Measurements from ENCODE around the gene PRXL2A.

The PRXL2A gene

DNA sequence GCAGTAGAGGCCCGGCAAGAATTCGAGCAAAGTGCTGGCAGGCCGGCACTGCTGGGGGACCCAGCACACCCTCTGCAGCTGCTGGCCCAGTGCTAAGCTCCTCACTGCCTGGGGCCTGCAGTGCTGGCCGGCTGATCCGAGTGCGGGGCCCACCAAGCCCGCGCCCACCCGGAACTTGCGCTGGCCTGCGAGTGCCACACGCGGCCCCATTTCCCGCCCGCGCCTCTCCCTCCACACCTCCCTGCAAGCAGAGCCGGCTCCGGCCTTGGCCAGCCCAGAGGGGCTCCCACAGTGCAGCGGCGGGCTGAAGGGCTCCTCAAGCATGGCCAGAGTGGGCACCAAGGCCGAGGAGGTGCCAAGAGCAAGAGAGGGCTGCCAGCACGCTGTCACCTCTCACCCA is 48.7 kb upstream of the PRXL2A start:
- POLR2A ChIA-PET = no interaction called here
- Histone ChIP-seq H3K27ac (ENCODE audit: extremely low read depth, low read depth, low read length) (no peak overlapping the region), H3K9me3 (ENCODE audit: control insufficient read depth, insufficient read depth, low read depth, low read length) (no peaks in the 10 kb centered on the region), H3K4me3 (ENCODE audit: low read depth, low read length) (no peak overlapping the region), H3K36me3 (ENCODE audit: control insufficient read depth in 2 of 2, insufficient read depth in 1 of 2, low read length in 2 of 2) (no peaks in the 10 kb centered on the region), H3K4me1 (ENCODE audit: control insufficient read depth, insufficient read depth, low read length) (no peaks in the 10 kb centered on the region)
- CTCF ChIA-PET = interaction anchor here (0.9 kb wide), 1 partner anchor 18 kb away, joined by 5 read pairs; no protein-coding TSS in a partner anchor
- TF ChIP-seq ZNF777 (tag by site-specific recombination; IDR thresholded peaks at IDR 0.05; ENCODE audit: borderline replicate concordance) (no peak), ZNF830 (tag by site-specific recombination; IDR thresholded peaks at IDR 0.05; ENCODE audit: low read depth) (no peak), ZNF670 (tag by site-specific recombination; IDR thresholded peaks at IDR 0.05; ENCODE audit: low read depth) (no peak), EGR2 (tag by site-specific recombination; IDR thresholded peaks at IDR 0.05; ENCODE audit: low read depth) (no peak), MYNN (tag by site-specific recombination; IDR thresholded peaks at IDR 0.05; ENCODE audit: borderline replicate concordance) (no peak), HOXC10 (CRISPR knock-in tag; IDR thresholded peaks at IDR 0.05) (no peak), ZNF10 (tag by site-specific recombination; IDR thresholded peaks at IDR 0.05) (no peak), ZNF629 (tag by site-specific recombination; IDR thresholded peaks at IDR 0.05) (no peak), SCRT2 (tag by site-specific recombination; IDR thresholded peaks at IDR 0.05) (no peak), ZNF292 (tag by site-specific recombination; IDR thresholded peaks at IDR 0.05; ENCODE audit: borderline replicate concordance, low read depth) (no peak), ZNF239 (tag by site-specific recombination; IDR thresholded peaks at IDR 0.05) (no peak), YY2 (tag by site-specific recombination; IDR thresholded peaks at IDR 0.05) (no peak)
- TF ChIP-seq, protein P1, sequence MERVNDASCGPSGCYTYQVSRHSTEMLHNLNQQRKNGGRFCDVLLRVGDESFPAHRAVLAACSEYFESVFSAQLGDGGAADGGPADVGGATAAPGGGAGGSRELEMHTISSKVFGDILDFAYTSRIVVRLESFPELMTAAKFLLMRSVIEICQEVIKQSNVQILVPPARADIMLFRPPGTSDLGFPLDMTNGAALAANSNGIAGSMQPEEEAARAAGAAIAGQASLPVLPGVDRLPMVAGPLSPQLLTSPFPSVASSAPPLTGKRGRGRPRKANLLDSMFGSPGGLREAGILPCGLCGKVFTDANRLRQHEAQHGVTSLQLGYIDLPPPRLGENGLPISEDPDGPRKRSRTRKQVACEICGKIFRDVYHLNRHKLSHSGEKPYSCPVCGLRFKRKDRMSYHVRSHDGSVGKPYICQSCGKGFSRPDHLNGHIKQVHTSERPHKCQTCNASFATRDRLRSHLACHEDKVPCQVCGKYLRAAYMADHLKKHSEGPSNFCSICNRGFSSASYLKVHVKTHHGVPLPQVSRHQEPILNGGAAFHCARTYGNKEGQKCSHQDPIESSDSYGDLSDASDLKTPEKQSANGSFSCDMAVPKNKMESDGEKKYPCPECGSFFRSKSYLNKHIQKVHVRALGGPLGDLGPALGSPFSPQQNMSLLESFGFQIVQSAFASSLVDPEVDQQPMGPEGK (tag by site-specific recombination; IDR thresholded peaks at IDR 0.05) = no peak
- TF ChIP-seq, protein P2, sequence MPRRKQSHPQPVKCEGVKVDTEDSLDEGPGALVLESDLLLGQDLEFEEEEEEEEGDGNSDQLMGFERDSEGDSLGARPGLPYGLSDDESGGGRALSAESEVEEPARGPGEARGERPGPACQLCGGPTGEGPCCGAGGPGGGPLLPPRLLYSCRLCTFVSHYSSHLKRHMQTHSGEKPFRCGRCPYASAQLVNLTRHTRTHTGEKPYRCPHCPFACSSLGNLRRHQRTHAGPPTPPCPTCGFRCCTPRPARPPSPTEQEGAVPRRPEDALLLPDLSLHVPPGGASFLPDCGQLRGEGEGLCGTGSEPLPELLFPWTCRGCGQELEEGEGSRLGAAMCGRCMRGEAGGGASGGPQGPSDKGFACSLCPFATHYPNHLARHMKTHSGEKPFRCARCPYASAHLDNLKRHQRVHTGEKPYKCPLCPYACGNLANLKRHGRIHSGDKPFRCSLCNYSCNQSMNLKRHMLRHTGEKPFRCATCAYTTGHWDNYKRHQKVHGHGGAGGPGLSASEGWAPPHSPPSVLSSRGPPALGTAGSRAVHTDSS (tag by site-specific recombination; IDR thresholded peaks at IDR 0.05) = no peak
- TF ChIP-seq, protein P3, sequence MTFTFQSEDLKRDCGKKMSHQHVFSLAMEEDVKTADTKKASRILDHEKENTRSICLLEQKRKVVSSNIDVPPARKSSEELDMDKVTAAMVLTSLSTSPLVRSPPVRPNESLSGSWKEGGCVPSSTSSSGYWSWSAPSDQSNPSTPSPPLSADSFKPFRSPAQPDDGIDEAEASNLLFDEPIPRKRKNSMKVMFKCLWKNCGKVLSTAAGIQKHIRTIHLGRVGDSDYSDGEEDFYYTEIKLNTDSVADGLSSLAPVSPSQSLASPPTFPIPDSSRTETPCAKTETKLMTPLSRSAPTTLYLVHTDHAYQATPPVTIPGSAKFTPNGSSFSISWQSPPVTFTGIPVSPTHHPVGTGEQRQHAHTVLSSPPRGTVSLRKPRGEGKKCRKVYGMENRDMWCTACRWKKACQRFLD (tag by site-specific recombination; IDR thresholded peaks at IDR 0.05) = no peak
- TF ChIP-seq, protein P4, sequence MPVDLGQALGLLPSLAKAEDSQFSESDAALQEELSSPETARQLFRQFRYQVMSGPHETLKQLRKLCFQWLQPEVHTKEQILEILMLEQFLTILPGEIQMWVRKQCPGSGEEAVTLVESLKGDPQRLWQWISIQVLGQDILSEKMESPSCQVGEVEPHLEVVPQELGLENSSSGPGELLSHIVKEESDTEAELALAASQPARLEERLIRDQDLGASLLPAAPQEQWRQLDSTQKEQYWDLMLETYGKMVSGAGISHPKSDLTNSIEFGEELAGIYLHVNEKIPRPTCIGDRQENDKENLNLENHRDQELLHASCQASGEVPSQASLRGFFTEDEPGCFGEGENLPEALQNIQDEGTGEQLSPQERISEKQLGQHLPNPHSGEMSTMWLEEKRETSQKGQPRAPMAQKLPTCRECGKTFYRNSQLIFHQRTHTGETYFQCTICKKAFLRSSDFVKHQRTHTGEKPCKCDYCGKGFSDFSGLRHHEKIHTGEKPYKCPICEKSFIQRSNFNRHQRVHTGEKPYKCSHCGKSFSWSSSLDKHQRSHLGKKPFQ (tag by site-specific recombination; IDR thresholded peaks at IDR 0.05) = no peak
- TF ChIP-seq, protein P5, sequence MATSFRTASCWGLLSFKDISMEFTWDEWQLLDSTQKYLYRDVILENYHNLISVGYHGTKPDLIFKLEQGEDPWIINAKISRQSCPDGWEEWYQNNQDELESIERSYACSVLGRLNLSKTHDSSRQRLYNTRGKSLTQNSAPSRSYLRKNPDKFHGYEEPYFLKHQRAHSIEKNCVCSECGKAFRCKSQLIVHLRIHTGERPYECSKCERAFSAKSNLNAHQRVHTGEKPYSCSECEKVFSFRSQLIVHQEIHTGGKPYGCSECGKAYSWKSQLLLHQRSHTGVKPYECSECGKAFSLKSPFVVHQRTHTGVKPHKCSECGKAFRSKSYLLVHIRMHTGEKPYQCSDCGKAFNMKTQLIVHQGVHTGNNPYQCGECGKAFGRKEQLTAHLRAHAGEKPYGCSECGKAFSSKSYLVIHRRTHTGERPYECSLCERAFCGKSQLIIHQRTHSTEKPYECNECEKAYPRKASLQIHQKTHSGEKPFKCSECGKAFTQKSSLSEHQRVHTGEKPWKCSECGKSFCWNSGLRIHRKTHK (tag by site-specific recombination; IDR thresholded peaks at IDR 0.05) = no peak

DNA sequence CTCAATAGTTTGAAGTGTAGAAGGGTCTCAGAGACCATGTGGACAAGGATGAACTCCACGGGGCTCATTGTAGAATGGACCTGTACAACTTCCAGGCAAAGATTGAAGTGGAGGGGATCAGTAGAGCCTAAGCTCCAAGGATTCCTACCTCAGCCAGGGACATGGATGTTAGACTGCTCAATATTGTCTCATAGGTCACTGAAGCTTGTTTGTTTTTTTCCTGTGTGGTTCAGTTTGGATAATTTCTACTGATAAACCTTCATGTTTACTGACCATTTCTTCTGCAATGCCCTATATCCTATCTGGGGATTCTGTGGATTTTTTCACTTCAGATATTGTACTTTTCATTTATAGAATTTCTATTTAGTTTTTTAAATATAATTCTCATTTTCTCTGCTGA is 42.8 kb upstream of the PRXL2A start:
- Histone ChIP-seq H3K36me3 (ENCODE audit: control insufficient read depth in 2 of 2, insufficient read depth in 1 of 2, low read length in 2 of 2) (no peaks in the 10 kb centered on the region), H3K4me3 (ENCODE audit: low read depth, low read length) (no peak overlapping the region), H3K27ac (ENCODE audit: extremely low read depth, low read depth, low read length) (no peak overlapping the region), H3K4me1 (ENCODE audit: control insufficient read depth, insufficient read depth, low read length) (no peaks in the 10 kb centered on the region), H3K9me3 (ENCODE audit: control insufficient read depth, insufficient read depth, low read depth, low read length) (no peaks in the 10 kb centered on the region)
- CTCF ChIA-PET = interaction anchor here (0.7 to 1.4 kb wide), 2 partner anchors 13 to 90 kb away, joined by 4 read pairs; no protein-coding TSS in a partner anchor
- POLR2A ChIA-PET = no interaction called here
- TF ChIP-seq ZNF792 (tag by site-specific recombination; IDR thresholded peaks at IDR 0.05) = no peak
- TF ChIP-seq, protein P4 (tag by site-specific recombination; IDR thresholded peaks at IDR 0.05) = no peak
- TF ChIP-seq, protein P6, sequence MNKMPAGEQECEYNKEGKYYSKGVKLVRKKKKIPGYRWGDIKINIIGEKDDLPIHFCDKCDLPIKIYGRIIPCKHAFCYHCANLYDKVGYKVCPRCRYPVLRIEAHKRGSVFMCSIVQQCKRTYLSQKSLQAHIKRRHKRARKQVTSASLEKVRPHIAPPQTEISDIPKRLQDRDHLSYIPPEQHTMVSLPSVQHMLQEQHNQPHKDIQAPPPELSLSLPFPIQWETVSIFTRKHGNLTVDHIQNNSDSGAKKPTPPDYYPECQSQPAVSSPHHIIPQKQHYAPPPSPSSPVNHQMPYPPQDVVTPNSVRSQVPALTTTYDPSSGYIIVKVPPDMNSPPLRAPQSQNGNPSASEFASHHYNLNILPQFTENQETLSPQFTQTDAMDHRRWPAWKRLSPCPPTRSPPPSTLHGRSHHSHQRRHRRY (tag by site-specific recombination; IDR thresholded peaks at IDR 0.05) = no peak
- TF ChIP-seq, protein P7, sequence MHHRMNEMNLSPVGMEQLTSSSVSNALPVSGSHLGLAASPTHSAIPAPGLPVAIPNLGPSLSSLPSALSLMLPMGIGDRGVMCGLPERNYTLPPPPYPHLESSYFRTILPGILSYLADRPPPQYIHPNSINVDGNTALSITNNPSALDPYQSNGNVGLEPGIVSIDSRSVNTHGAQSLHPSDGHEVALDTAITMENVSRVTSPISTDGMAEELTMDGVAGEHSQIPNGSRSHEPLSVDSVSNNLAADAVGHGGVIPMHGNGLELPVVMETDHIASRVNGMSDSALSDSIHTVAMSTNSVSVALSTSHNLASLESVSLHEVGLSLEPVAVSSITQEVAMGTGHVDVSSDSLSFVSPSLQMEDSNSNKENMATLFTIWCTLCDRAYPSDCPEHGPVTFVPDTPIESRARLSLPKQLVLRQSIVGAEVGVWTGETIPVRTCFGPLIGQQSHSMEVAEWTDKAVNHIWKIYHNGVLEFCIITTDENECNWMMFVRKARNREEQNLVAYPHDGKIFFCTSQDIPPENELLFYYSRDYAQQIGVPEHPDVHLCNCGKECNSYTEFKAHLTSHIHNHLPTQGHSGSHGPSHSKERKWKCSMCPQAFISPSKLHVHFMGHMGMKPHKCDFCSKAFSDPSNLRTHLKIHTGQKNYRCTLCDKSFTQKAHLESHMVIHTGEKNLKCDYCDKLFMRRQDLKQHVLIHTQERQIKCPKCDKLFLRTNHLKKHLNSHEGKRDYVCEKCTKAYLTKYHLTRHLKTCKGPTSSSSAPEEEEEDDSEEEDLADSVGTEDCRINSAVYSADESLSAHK (tag by site-specific recombination; IDR thresholded peaks at IDR 0.05) = no peak
- no peak for TF ChIP-seq ZNF354C (tag by site-specific recombination; IDR thresholded peaks at IDR 0.05; ENCODE audit: borderline replicate concordance, low read depth)
- TF ChIP-seq ZNF341 (tag by site-specific recombination; IDR thresholded peaks at IDR 0.05; ENCODE audit: low read depth) = no peak
